NCI-H345 (cell line): ENCODE results near the gene PCYOX1L.
A peak's percentile ranks its signal among the peaks of the same experiment; 100 is the strongest.

Experiments used
- DNase-seq: peaks from one replicate; lab custom pipeline; 2025; lab: John Stamatoyannopoulos, UW

The PCYOX1L gene

GRCh38 chr5:149367972-149368645, 10.3 kb downstream of the PCYOX1L start:
- no peak for DNase-seq

GRCh38 chr5:149370878-149371277, 13.0 kb downstream of the PCYOX1L start:
- no peak for DNase-seq

GRCh38 chr5:149371296-149371962, 13.6 kb downstream of the PCYOX1L start:
- peak; percentile 61 for DNase-seq

- DNase-seq, result no peak
These were observed 14.4 kb downstream of the PCYOX1L start for GRCh38 chr5:149372076-149372795.

- DNase-seq, result no peak
These were observed 15.1 kb downstream of the PCYOX1L start for GRCh38 chr5:149372932-149373331.

GRCh38 chr5:149374303-149374702, 16.5 kb downstream of the PCYOX1L start:
- no peak for DNase-seq

- no peak for DNase-seq
These were observed 17.0 kb downstream of the PCYOX1L start for GRCh38 chr5:149374801-149375200.

- DNase-seq, result no peak
These were observed 17.6 kb downstream of the PCYOX1L start for GRCh38 chr5:149375434-149375833.

- no peak for DNase-seq
These were observed 18.3 kb downstream of the PCYOX1L start for GRCh38 chr5:149376104-149376503.

- DNase-seq, result no peak
These were observed 19.0 kb downstream of the PCYOX1L start for GRCh38 chr5:149376711-149377447.

- no peak for DNase-seq
These were observed 20.5 kb downstream of the PCYOX1L start for GRCh38 chr5:149378241-149378820.

- no peak for DNase-seq
These were observed 21.4 kb downstream of the PCYOX1L start, which contains the start of gene IL17B for GRCh38 chr5:149379177-149379761. TSS of gene IL17B (minus strand) at chr5:149379292. CDS start at chr5:149379225, 67 bp downstream.

GRCh38 chr5:149379818-149380374, 22.1 kb downstream of the PCYOX1L start:
- DNase-seq, result no peak

- DNase-seq, result no peak
These were observed 22.7 kb downstream of the PCYOX1L start for GRCh38 chr5:149380466-149381121.

GRCh38 chr5:149381261-149381985, 23.6 kb downstream of the PCYOX1L start:
- DNase-seq, result no peak

- DNase-seq, result peak; percentile 52
These were observed 24.1 kb downstream of the PCYOX1L start for GRCh38 chr5:149381986-149382338.

GRCh38 chr5:149382517-149383220, 24.8 kb downstream of the PCYOX1L start:
- no peak for DNase-seq

GRCh38 chr5:149383399-149383798, 25.6 kb downstream of the PCYOX1L start:
- DNase-seq, result no peak

GRCh38 chr5:149386166-149386565, 28.3 kb downstream of the PCYOX1L start:
- DNase-seq, result no peak
